HCEC 1CT (cell line): Measurements from ENCODE around the gene SMOC1.
"Not testable (repeated sequence)": the region's sequence is repeated elsewhere in the genome, so short reads cannot be mapped to it uniquely, and the experiment has no call there.

Experiments used
- DNase-seq: peaks from one replicate; pipeline ENCODE4 v3.0.0-alpha.2; 2017

Gene SMOC1

DNA sequence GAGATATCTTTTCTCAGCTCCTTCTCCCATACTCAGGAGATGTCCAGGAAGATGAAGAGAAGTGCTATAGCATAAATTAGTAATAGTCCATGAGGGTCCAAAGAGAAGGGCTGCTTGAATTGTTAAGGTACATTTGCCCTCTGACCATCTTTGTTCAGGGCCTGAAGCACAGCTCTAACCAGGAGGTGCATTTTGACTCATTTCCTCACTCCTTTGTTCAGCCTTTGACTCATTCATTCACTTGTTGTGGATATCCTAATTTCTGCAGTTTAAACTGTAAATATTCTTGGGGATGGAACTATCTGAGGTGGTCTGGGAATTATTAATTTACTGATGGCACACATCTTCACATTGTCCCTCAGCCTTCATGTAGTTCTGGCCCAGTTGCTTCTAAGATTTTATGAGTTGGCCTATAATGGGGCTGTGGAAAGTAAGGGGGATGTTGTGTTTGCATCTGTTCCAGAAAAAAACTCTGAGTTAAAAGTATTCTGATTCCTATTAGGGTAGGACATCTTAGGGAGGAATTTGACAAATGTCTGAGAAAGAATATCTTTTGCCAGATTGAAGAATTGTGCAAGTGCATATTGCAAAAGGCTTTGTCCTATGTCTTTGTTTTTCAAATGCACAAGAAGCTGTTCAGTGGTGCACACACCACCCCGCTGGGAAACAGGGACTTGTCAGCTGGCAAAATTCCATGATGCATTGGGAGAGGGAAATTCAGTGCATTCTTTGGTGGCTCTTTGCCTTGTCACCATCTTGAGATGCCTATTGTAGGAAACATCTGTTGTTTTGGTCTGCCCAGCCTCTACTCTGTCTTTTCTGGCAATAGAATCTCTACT, 22.1 kb downstream of the SMOC1 start:
- peak; percentile 61 for DNase-seq

DNA sequence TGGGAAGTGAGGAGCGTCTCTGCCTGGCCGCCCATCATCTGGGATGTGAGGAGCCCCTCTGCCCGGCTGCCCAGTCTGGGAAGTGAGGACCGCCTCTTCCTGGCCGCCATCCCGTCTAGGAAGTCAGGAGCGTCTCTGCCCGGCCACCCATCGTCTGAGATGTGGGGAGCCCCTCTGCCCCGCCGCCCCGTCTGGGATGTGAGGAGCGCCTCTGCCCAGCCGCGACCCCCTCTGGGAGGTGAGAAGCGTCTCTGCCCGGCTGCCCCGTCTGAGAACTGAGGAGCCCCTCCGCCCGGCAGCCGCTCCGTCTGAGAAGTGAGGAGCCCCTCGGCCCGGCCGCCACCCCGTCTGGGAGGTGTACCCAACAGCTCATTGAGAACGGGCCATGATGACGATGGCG, 23.8 kb downstream of the SMOC1 start:
- DNase-seq: not testable (repeated sequence)

DNA sequence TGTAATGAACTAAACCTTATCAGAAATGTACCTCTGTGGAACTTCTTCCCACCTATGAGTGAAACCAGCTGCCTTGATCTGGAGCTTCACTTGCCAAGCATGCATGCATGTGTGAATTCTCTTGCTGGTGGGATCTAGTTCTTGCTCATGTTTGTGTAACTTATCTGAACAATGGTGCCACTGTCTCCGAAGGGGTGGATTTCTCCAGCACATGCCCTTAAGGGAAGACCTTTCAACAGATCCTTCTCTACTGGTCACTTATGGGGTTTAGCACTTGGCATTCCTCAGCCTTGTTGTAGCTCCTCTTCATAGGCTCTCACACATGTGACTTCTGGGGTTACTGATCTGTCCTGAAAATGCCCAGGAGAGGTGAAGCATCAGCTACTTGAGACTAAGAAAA, 25.0 kb downstream of the SMOC1 start:
- no peak for DNase-seq

GRCh38 chr14:69906201-69906600, 27.0 kb downstream of the SMOC1 start:
- DNase-seq: no peak

DNA sequence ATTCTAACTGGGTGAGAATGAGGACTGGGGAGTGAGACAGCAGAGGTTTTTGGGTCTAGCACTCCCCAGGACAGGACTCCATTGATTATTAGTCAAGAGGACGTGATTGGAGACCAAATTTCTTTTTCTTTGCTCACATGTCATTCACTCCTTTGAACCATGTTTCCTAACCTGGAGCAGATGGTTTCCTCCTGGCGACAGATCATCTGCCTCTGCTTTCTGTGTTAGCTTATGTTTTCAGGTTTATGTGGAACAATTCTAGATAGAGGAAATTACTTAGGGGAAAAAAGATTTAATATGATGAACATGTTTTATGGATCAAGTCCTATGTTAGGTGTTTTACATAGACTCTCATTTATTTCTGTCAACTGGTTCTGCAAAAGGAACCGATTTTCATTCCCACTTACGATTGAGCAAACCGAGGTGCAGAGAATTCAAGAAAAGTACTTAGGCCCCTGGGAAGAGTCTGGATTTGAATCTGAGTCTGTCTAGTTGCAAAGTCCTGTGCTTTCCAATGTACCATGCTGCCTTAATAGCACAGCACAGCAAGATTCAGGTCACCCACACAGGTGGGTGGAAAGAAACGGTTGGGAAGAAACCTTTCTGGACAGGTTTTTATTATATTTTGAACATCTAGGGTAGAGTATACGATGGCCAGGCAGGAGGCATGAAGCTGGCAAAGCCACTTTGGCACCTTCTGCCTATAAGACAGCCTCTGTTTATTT, 30.8 kb downstream of the SMOC1 start:
- DNase-seq: no peak

GRCh38 chr14:69910871-69911270, 31.7 kb downstream of the SMOC1 start:
- no peak for DNase-seq

DNA sequence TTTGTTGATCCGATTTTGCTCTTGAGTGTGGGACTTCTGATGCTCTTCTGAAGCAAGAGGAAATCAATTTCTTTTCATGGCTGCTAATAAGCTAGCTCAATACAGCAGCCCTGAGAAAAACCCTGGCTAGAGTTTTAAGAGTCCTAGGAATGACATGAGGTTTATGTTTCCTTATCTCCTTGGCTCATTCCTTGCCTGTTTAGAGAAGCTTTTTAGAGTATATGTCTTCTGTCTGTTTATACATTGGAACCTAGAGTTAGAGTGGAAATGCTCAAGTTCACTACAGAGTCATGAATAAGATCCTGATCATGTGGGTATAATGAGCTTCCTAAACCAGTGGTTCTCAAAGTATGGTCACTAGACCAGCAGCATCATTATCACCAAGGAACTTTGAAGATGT, 34.5 kb downstream of the SMOC1 start:
- no peak for DNase-seq

DNA sequence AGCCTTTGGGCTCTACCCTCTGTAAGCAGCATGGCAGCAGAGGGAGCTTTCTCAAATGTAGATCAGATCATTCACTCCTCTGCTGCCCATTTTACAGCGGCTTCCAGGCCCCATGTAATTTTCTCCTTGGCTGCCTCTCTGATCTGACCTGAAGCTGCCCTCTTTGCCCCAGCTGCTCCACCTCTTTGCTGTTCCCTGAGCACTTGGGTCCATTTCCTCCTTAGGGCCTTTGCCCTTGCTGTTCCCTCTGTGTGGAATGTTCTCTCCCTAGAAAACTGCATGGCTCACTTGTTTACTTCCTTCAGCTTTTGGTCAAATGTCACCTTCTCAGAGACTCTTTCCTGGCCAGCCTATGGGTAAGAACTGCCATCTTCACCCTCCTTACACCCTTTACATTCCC, 37.2 kb downstream of the SMOC1 start:
- DNase-seq: no peak

GRCh38 chr14:69917287-69917686, 38.1 kb downstream of the SMOC1 start:
- DNase-seq: peak; percentile 41

GRCh38 chr14:69919815-69920214, 40.6 kb downstream of the SMOC1 start:
- DNase-seq: no peak

GRCh38 chr14:69921052-69921451, 41.8 kb downstream of the SMOC1 start:
- DNase-seq: peak; percentile 89

DNA sequence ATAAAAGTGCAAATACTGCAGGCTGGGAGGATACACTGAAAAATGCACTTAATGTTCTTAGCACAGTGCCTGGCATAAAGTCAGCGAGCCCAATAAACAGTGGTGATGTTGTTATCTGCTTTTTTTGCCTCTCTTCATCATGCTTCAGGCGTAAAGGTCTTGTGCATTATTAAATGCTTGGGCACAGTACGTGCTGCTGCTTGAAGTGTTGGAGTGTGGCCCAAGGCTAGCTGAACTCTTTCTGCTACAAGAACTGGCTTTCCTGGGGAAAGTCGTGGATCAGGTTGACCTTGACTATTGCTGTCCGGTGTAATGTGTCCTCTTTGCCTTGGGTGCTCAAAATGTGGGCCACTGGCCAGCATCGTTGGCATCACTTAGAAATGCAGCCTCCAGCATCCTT, 43.0 kb downstream of the SMOC1 start:
- no peak for DNase-seq

GRCh38 chr14:69924201-69924600, 45.0 kb downstream of the SMOC1 start:
- peak; percentile 69 for DNase-seq

- DNase-seq: peak; percentile 71
Measured at GRCh38 chr14:69928111-69928523, 48.9 kb downstream of the SMOC1 start.

GRCh38 chr14:69930780-69931379, 51.7 kb downstream of the SMOC1 start:
- no peak for DNase-seq

GRCh38 chr14:69931960-69932359, 52.7 kb downstream of the SMOC1 start:
- DNase-seq: no peak

DNA sequence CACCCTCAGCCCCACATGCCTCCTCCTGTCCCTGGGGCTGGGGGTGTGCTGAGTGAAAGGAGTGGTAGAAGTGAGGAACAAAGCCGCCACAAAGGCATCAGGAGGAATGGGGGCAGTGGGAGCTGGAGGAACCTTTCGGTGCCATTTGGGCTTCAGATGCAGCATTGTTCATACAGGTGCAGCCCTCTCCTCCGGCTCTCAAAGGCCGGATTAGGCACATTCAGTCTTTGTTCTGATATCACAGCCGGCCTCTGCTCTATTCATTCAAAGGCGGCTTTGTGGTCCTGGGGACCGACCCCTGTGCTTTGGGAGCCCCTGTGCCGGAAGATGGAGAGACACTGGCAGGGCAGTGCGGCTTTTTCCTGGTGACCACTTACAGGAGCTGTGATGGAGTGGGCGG, 53.2 kb downstream of the SMOC1 start:
- no peak for DNase-seq

- DNase-seq: no peak
Measured at GRCh38 chr14:69933623-69934275, 54.5 kb downstream of the SMOC1 start.

- DNase-seq: peak; percentile 14
Measured at GRCh38 chr14:69937367-69938081, 58.3 kb downstream of the SMOC1 start.

DNA sequence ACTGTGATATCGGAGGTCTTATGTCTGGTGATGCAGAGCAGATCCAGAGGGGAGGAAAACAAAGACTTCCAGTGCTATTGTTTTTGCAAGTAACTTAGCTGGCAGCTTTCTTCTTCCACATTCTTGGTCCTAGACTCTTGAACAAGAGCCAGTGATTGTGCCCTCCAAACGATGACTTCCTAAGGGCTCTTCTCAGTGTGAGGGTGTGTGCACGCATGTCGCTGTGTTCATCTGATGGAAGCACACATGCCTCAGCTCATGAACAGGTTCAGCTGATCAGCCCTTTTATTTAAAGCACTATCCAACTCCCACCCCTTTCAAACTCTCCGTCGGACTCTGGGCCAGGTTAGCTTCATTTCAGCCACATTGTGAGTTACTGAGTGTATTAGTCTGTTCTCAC, 59.5 kb downstream of the SMOC1 start:
- DNase-seq: no peak

GRCh38 chr14:69941768-69942742, 62.8 kb downstream of the SMOC1 start:
- no peak for DNase-seq
